ENCODE data around the gene TRIP12. TPM values are rescaled to one million over a fixed set of nuclear protein-coding genes. Genes with fewer than 3 reads are reported as not detected.

TRIP12 gene
- polyA plus RNA-seq, 2 of the 4 experiments (the other 2 are of a cell fraction): 103 to 151 TPM

GRCh38 chr2:229914171-229914570 lies 7.6 kb downstream of the TRIP12 start (continued):
- no peak for TF ChIP-seq HDAC2 (IDR thresholded peaks at IDR 0.05)
- no peak for TF ChIP-seq GATA3 (IDR thresholded peaks at IDR 0.05; ENCODE audit: borderline replicate concordance)

- POLR2A ChIA-PET: interaction anchor here (1.1 kb wide), 1 partner anchor 11 kb away, joined by 6 read pairs; the partner anchor contains the start of gene TRIP12
- H3K4me3 ChIP-seq: no peak overlapping the region
- ATAC-seq (peak; percentile 86 to 88; a peak in 5 of 6 replicates), FAIRE-seq (no peak), DNase-seq (ENCODE audit: low read depth in 1 of 2, low spot score in 1 of 2) (peak; percentile 23 to 31)
- peaks cover 28% of the 10 kb centered on the region; the same call in 2 of the 3 replicates for H3K4me1 ChIP-seq
- H3K27ac ChIP-seq: no peak overlapping the region
- peak overlapping the region; percentile 7; the same call in 1 of the 3 replicates for H3K4me2 ChIP-seq
- no peaks in the 10 kb centered on the region for H3K9me3 ChIP-seq
- 37% methylated on average over 1 of the region's 1 CpG for WGBS (ENCODE audit: missing lambda C conversion rate)
- CTCF ChIA-PET: interaction anchor here (0.6 to 1.5 kb wide), 2 partner anchors 9 to 124 kb away, joined by 3 to 6 read pairs; no protein-coding TSS in a partner anchor
- TF ChIP-seq BCL3 (IDR thresholded peaks at IDR 0.05) (no peak), TFCP2L1 (CRISPR knock-in tag; IDR thresholded peaks at IDR 0.05) (no peak), PBX3 (IDR thresholded peaks at IDR 0.05) (no peak), PHF8 (IDR thresholded peaks at IDR 0.05; ENCODE audit: borderline replicate concordance, low read depth) (no peak), HOXB13 (CRISPR knock-in tag; IDR thresholded peaks at IDR 0.05; ENCODE audit: low read depth) (no peak), SMC3 (IDR thresholded peaks at IDR 0.05) (0 out of 3 replicates have a peak, but pooled peaks have one; percentile 10), FOSL2 (IDR thresholded peaks at IDR 0.05) (no peak), FOSL2 (CRISPR knock-in tag; IDR thresholded peaks at IDR 0.05) (no peak), CBX2 (IDR thresholded peaks at IDR 0.05; ENCODE audit: borderline replicate concordance, low read depth) (no peak), CHD2 (IDR thresholded peaks at IDR 0.05; ENCODE audit: low read length, partially characterized antibody) (no peak), HOXA7 (CRISPR knock-in tag; IDR thresholded peaks at IDR 0.05) (no peak), ZNF302 (CRISPR knock-in tag; IDR thresholded peaks at IDR 0.05) (no peak), CTCF (IDR thresholded peaks at IDR 0.05) (peak; percentile 40), RAD21 (conservative IDR thresholded peaks at IDR 0.05 in 1 of 2, IDR thresholded peaks at IDR 0.05 in 1 of 2) (peak; percentile 22 to 35; a peak in 4 of 5 replicates), RCOR1 (IDR thresholded peaks at IDR 0.05; ENCODE audit: low read depth, low read length) (no peak), ATOH8 (CRISPR knock-in tag; IDR thresholded peaks at IDR 0.05; ENCODE audit: low read depth) (no peak)
Measured at GRCh38 chr2:229910832-229911412, 10.9 kb downstream of the TRIP12 start.

- H3K9me3 ChIP-seq: no peaks in the 10 kb centered on the region
- TF ChIP-seq TFCP2L1 (CRISPR knock-in tag; IDR thresholded peaks at IDR 0.05) (no peak), ATOH8 (CRISPR knock-in tag; IDR thresholded peaks at IDR 0.05; ENCODE audit: low read depth) (no peak), HES2 (IDR thresholded peaks at IDR 0.05) (no peak), ELK1 (IDR thresholded peaks at IDR 0.05; ENCODE audit: low read depth, low read length) (no peak), GATA3 (IDR thresholded peaks at IDR 0.05; ENCODE audit: borderline replicate concordance) (no peak), MAX (IDR thresholded peaks at IDR 0.05) (no peak), KDM5A (IDR thresholded peaks at IDR 0.05) (no peak), TP53 (CRISPR knock-in tag; IDR thresholded peaks at IDR 0.05) (no peak), MAFK (IDR thresholded peaks at IDR 0.05; ENCODE audit: partially characterized antibody) (no peak), SREBF2 (IDR thresholded peaks at IDR 0.05) (no peak), EHMT2 (IDR thresholded peaks at IDR 0.05; ENCODE audit: low read depth) (no peak), NFE2L2 (conservative IDR thresholded peaks at IDR 0.05; ENCODE audit: low read length) (no peak)
- H3K4me2 ChIP-seq: no peak overlapping the region
- WGBS (ENCODE audit: missing lambda C conversion rate): 93% methylated on average over 1 of the region's 1 CpG
- ChIA-PET CTCF (interaction anchor here (0.7 to 1.5 kb wide), 4 partner anchors 9 to 717 kb away, joined by 3 to 6 read pairs (median 4); no protein-coding TSS in a partner anchor), POLR2A (no interaction called here)
- no peak for FAIRE-seq
- ATAC-seq: peak; percentile 21 to 39; a peak in 3 of 6 replicates
- H3K4me3 ChIP-seq: no peak overlapping the region
- peaks cover 28% of the 10 kb centered on the region; the same call in 2 of the 3 replicates for H3K4me1 ChIP-seq
- no peak overlapping the region for H3K27ac ChIP-seq
- DNase-seq (ENCODE audit: low read depth in 1 of 2, low spot score in 1 of 2): no peak
Measured at GRCh38 chr2:229910147-229910831, 11.5 kb downstream of the TRIP12 start.
